Astrocyte (in vitro differentiated cells and primary cell): ENCODE data around the gene TMX4. TPM values are rescaled to one million over a fixed set of nuclear protein-coding genes. Genes with fewer than 3 reads are reported as not detected.

Source experiments
- DNase-seq: peaks from one replicate; pipeline ENCODE4 v3.0.0-alpha.2; 2010; ENCODE audit warnings: low read depth
- FAIRE-seq: peaks from 2 replicates; lab custom pipeline; 2011; peaks lifted over from hg19 to GRCh38; lab: Jason Lieb, UNC
- H2AFZ ChIP-seq: 2 replicates; pipeline ENCODE4 v1.6.0; 2012; ENCODE audit warnings: low read depth, low read length, inconsistent platforms
- H3K27ac ChIP-seq: 2 replicates; pipeline ENCODE4 v1.5.1; 2011; ENCODE audit warnings: low read depth, low read length, inconsistent platforms
- H3K27me3 ChIP-seq: 2 replicates; pipeline ENCODE4 v1.6.0; 2011; ENCODE audit warnings: low read length, inconsistent platforms; ENCODE audit not compliant: insufficient read depth
- H3K36me3 ChIP-seq: 2 replicates; pipeline ENCODE4 v1.5.1; 2011; ENCODE audit warnings: low read length, inconsistent platforms; ENCODE audit not compliant: insufficient read depth
- H3K4me1 ChIP-seq: 2 replicates; pipeline ENCODE4 v1.5.1; 2011; ENCODE audit warnings: low read length, inconsistent platforms; ENCODE audit not compliant: insufficient read depth
- H3K4me2 ChIP-seq: 2 replicates; pipeline ENCODE4 v1.6.0; 2012; ENCODE audit warnings: low read length, inconsistent platforms
- H3K4me3 ChIP-seq: 2 replicates; pipeline ENCODE4 v1.5.1; 2011; ENCODE audit warnings: low read depth, mild to moderate bottlenecking, low read length, inconsistent platforms; ENCODE audit not compliant: insufficient read depth
- H3K79me2 ChIP-seq: 2 replicates; pipeline ENCODE4 v1.6.0; 2012; ENCODE audit warnings: mild to moderate bottlenecking, low read length, inconsistent platforms; ENCODE audit not compliant: insufficient read depth
- H3K9ac ChIP-seq: 2 replicates; pipeline ENCODE4 v1.6.0; 2012; ENCODE audit warnings: mild to moderate bottlenecking, low read length, inconsistent platforms
- H3K9me3 ChIP-seq: 2 replicates; pipeline ENCODE4 v1.5.1; 2012; ENCODE audit warnings: low read depth, mild to moderate bottlenecking, low read length, inconsistent platforms; ENCODE audit not compliant: insufficient read depth
- H4K20me1 ChIP-seq: 2 replicates; pipeline ENCODE4 v1.6.0; 2012; ENCODE audit warnings: low read length, inconsistent platforms; ENCODE audit not compliant: insufficient read depth
- H3K27ac Mint-ChIP-seq: one replicate; pipeline ENCODE4 v1.8.0; 2021; ENCODE audit warnings: mild to moderate bottlenecking, mixed read lengths; ENCODE audit not compliant: unreplicated experiment
- H3K27me3 Mint-ChIP-seq: one replicate; pipeline ENCODE4 v1.8.0; 2021; ENCODE audit warnings: low read depth, mixed read lengths; ENCODE audit not compliant: unreplicated experiment
- H3K36me3 Mint-ChIP-seq: one replicate; pipeline ENCODE4 v1.8.0; 2021; ENCODE audit warnings: low read depth, mixed read lengths; ENCODE audit not compliant: unreplicated experiment
- H3K4me1 Mint-ChIP-seq: one replicate; pipeline ENCODE4 v1.8.0; 2021; ENCODE audit warnings: low read depth, mixed read lengths; ENCODE audit not compliant: unreplicated experiment
- H3K4me3 Mint-ChIP-seq: one replicate; pipeline ENCODE4 v1.8.0; 2021; ENCODE audit warnings: mild to moderate bottlenecking, moderate library complexity, mixed read lengths; ENCODE audit not compliant: unreplicated experiment
- H3K9me3 Mint-ChIP-seq: one replicate; pipeline ENCODE4 v1.8.0; 2021; ENCODE audit warnings: mild to moderate bottlenecking, mixed read lengths; ENCODE audit not compliant: unreplicated experiment
- CTCF ChIP-seq: IDR thresholded peaks from 2 replicates; pipeline ENCODE4 v1.5.1; 2011; ENCODE audit warnings: low read depth, mild to moderate bottlenecking, inconsistent platforms, low read length, moderate library complexity; ENCODE audit not compliant: insufficient read depth
- EZH2 ChIP-seq: IDR thresholded peaks from 2 replicates; pipeline ENCODE4 v1.6.1; 2012; ENCODE audit warnings: mild to moderate bottlenecking, low read length, inconsistent platforms; ENCODE audit not compliant: insufficient read depth
- total RNA-seq: library from RNA; stranded (reverse); gene quantifications from 2 replicates; pipeline ENCODE4 v1.2.1, GENCODE V29; 2021

Gene TMX4
- total RNA-seq, 1 donor from 2014 or later, result 17.3 TPM

- Histone ChIP-seq H3K9me3 (no peaks in the 10 kb centered on the region), H3K4me3 (no peak overlapping the region), H3K36me3 (no peaks in the 10 kb centered on the region), H3K79me2 (no peaks in the 10 kb centered on the region), H3K27ac (no peak overlapping the region), H4K20me1 (no peaks in the 10 kb centered on the region), H3K27me3 (no peaks in the 10 kb centered on the region), H3K9ac (no peak overlapping the region), H2AFZ (no peak overlapping the region), H3K4me1 (no peaks in the 10 kb centered on the region), H3K4me2 (no peak overlapping the region)
- peaks cover 5% of the 10 kb centered on the region for H3K9me3 Mint-ChIP-seq
- no peak for TF ChIP-seq CTCF
- TF ChIP-seq EZH2, result no peak
- peaks cover 1% of the 10 kb centered on the region for H3K36me3 Mint-ChIP-seq
- no peaks in the 10 kb centered on the region for H3K4me1 Mint-ChIP-seq
- FAIRE-seq (no peak), DNase-seq (no peak)
- H3K4me3 Mint-ChIP-seq, result no peak overlapping the region
- no peak overlapping the region for H3K27ac Mint-ChIP-seq
- no peaks in the 10 kb centered on the region for H3K27me3 Mint-ChIP-seq
Measured at GRCh38 chr20:7990385-7990784, 29.2 kb downstream of the TMX4 start.

- Histone ChIP-seq H3K4me2 (no peak overlapping the region), H3K27me3 (no peaks in the 10 kb centered on the region), H3K36me3 (no peaks in the 10 kb centered on the region), H3K27ac (no peak overlapping the region), H4K20me1 (no peaks in the 10 kb centered on the region), H2AFZ (no peak overlapping the region), H3K9me3 (no peaks in the 10 kb centered on the region), H3K4me3 (no peak overlapping the region), H3K9ac (no peak overlapping the region), H3K79me2 (no peaks in the 10 kb centered on the region), H3K4me1 (no peaks in the 10 kb centered on the region)
- Mint-ChIP-seq H3K27me3 (no peaks in the 10 kb centered on the region), H3K27ac (no peak overlapping the region), H3K4me3 (no peak overlapping the region), H3K4me1 (no peaks in the 10 kb centered on the region), H3K36me3 (peaks cover 1% of the 10 kb centered on the region), H3K9me3 (peaks cover 5% of the 10 kb centered on the region)
- no peak for DNase-seq
- no peak for FAIRE-seq
- no peak for TF ChIP-seq EZH2
- no peak for TF ChIP-seq CTCF
Measured at GRCh38 chr20:7989379-7989778, 30.2 kb downstream of the TMX4 start.

GRCh38 chr20:7985916-7986315, 33.6 kb downstream of the TMX4 start:
- no peaks in the 10 kb centered on the region for H4K20me1 ChIP-seq
- no peak overlapping the region for H3K4me2 ChIP-seq
- H3K9me3 ChIP-seq, result no peaks in the 10 kb centered on the region
- Mint-ChIP-seq H3K36me3 (no peaks in the 10 kb centered on the region), H3K27ac (no peak overlapping the region), H3K27me3 (no peaks in the 10 kb centered on the region), H3K4me1 (no peaks in the 10 kb centered on the region), H3K4me3 (no peak overlapping the region), H3K9me3 (no peaks in the 10 kb centered on the region)
- no peaks in the 10 kb centered on the region for H3K4me1 ChIP-seq
- H3K36me3 ChIP-seq, result peaks cover 3% of the 10 kb centered on the region
- DNase-seq, result no peak
- no peak overlapping the region for H3K27ac ChIP-seq
- no peaks in the 10 kb centered on the region for H3K79me2 ChIP-seq
- no peak overlapping the region for H3K9ac ChIP-seq
- TF ChIP-seq EZH2 (no peak), CTCF (no peak)
- H2AFZ ChIP-seq, result no peak overlapping the region
- FAIRE-seq, result no peak
- H3K4me3 ChIP-seq, result no peak overlapping the region
- H3K27me3 ChIP-seq, result no peaks in the 10 kb centered on the region
